NCI-H748 (cell line): ENCODE results near the gene EPB41.
A peak's percentile ranks its signal among the peaks of the same experiment; 100 is the strongest.

Experiments
- DNase-seq: peaks from one replicate; lab custom pipeline; 2025; ENCODE audit not compliant: unreplicated experiment; lab: John Stamatoyannopoulos, UW

The EPB41 gene

DNA sequence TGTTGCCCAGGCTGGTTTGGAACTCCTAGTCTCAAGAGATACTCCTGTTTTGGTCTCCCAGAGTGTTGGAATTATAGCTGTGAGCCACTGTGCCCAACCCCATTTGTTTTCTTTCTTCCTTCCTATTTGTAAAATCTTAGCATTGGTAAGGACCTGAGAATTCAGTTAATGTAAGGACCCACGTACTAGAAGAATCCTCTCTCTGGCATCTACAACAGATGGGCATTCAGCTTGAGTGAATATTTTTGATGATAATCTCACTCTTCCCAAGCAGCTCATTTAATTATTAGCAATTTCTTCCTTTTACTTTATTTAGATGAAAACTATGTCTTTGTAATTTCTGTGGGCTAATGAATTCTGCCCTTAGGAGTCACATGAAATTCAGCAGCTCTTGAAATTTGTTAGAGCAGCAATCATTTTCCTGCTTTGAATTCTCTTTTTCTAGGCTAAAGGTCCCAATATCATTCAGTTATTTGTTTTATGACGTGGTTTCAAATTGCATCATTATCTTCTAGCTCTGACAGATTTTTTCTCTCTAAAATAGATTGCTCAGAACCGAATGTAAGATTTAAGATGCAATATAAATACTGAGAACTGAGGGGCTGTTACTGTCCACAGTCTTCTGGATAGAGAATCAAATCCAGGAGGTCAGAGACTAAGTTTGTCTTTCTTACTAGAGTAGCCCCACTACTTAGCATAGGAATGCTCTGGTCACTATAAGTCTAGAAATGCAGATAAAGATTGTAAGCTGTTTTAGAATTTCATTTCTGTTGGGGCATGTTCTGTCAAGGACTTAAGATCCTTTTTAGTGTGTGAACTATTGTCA, 59.4 kb downstream of the EPB41 start:
- no peak for DNase-seq

DNA sequence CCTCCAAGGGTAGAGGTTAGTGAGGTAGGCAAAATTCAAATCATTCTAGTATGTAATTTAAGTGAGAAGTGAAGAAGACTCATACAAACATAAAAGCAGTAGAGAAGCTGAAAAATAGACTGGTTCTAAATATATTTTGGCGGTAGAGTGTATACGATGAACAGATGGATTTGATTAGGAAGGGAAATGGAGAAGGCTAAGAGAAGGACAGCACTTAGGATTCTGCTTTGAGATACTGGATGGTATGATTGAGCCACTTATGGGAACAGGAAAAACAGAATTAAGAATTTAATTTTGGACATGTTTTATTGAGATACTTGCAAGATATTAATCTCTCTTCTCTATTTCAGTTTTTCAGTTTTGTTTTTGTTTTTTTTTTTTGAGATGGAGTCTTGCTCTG, 60.1 kb downstream of the EPB41 start:
- DNase-seq = no peak

DNA sequence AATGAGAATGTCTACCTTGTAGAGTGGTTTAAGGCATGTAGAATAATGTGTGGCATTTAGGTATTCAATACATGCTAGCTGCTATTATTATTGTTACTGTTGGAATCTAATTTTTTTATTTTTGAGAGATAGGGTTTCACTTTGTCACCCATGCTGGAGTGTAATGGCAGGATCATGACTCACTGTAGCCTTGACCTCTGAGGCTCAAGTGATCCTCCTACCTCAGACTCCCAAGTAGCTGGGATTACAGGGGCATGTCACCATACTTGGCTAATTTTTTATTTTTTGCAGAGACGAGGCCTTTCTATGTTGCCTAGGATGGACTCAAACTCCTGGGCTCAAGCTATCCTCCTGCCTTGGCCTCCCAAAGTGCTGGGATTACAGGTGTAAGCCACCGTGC, 61.9 kb downstream of the EPB41 start:
- no peak for DNase-seq

DNA sequence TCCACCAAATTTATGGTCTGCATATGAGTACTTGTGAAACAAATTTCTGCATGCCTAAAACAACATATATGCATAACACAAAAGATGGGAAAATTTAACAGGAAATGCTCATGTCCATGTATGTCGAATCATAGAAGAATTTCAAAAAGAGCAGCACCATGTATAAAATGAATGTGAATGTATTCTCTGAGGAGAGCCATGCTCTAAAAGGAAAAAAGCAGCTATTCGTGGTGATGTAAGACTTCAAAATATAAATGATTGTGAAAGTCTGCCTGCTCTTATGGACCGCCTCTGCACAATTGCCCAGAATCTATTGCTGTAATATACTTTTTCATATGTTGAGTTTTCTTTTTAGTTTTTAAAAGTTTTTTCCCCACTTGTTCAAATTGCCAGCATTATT, 66.8 kb downstream of the EPB41 start:
- DNase-seq = no peak

DNA sequence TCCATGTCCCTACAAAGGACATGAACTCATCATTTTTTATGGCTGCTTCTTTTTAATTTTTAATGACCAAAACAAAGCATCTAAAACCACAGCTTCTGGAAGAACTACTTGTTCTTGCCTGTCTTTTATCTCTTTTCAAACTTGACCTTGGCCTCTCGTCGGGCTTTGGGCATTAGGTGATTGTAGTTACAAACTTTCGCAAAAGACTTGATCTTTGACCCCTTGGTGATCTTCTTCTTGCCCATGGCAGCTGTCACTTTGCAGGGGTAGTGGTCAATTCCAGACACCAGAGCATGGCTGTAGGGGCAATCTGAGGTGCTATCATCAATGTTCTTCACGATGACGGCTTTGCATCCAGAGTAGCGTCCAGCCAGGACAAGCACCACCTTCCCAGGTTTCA, 67.8 kb downstream of the EPB41 start:
- no peak for DNase-seq

DNA sequence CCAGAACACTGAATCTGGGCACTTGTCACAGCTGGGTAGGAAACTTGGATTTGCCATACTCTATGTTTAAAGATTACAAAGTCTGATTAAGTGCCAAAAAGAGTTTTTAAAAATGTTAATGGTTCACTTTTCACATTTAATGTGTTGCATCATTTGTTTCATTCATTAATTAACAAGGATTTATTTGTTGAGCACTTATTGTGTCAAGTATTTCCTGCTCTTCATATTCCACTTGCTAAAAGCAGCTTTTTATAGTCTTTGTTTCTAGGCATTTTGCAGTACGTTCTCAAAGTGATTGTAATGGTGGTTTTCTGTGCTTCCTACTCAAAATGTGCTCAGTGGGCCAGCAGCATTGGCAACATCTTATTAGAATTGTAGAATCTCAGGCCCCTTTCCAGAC, 68.7 kb downstream of the EPB41 start:
- no peak for DNase-seq

DNA sequence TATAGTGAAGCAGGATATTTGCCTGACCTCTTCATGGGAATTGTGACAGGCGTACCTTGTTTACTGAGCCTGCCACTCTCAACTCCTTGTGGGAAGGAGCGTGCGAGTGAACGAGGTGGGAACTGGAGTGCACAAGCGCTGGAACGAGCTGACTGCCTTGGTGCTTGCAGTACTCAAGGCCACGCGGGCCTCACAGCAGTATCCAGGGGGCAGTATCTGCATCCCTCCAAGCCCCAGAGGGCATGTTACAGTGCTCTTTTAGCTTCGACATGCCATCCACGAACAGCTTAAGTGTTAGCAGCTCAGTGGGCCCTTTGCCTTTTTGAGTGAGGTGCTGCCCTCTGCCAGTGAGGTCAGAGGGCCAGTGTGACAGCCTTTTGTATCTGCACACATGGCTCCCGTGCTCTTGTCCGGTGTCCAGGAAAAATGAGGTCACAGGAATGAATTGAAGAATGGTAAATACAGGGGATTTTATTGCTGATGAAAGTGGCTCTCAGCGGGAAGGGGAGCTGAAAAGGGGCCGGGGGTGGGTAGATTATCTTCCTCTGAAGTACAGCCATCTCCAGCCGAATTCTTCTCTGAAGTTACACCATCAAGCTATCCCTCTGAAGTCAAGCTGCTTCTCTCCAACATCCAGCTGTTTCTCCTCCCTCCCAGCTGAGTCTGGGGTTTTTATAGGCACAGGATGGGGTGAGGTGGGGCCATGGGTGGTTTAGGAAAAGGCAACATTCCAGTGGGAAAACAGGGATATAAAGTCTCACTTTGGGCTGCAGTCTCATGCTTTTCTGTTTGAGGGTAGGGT, 69.3 kb downstream of the EPB41 start:
- DNase-seq = no peak

DNA sequence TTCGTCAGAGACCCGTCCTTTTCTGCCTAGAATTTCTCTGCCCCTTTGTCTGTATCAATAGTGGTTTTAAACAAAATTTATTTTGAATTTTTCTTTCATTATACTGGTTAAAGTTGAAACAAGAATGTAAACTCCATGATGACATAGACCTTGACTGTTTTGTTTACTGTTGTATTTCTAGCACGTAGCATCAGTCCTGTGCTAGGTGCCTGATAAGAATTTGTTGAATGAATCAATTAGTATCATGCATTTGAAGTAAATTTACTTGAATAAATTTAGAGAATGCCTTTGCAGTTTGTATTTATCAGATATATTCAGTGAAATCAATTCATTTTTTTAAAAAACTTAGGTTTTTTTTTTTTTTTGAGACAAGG, 69.9 kb downstream of the EPB41 start:
- no peak for DNase-seq

DNA sequence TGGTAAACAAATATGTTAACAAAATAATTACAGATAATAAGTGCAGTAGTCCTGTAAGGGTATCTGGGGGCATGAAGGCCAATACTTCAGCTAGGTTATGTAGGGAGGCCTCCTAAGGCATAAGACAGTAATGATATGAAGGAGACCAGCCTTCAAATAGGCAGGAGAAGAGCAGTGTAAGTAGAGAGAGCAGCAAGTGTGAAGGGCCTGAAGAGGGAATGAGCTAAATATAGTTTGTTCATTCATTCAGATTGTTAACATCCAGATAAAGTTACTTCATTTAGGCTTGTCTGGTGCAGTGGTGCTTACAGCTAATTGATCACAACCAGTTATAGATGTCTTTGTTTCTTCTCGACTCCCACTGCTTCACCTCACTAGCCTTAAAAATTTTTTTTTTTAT, 71.1 kb downstream of the EPB41 start:
- no peak for DNase-seq

DNA sequence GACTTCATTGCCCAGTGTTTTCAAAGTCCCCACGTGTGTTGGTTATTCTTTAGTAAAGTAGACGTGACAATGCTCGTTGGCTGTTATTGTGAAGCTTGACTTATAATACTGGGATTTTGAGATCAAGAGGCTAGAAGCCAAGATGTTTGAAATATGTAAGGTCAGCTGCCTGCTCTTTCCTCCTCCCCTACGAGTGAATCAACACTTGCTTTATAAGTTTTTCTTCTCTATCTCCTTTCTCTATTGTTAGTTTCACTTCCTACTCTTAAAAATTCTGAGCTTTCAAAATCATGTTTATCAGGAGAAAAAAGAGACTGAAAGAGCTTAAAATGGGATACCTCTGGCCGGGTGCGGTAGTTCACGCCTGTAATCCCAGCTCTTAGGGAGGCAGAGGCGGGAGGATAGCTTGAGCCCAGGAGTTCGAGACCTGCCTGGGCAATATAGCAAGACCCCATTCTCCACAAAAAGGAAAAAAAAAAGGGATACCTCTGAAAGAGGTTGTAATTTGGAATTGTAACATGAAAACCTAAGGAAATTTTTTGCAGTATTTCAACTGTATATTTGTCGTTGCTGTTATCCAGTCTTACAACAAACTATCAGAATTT, 72.0 kb downstream of the EPB41 start:
- DNase-seq = no peak

DNA sequence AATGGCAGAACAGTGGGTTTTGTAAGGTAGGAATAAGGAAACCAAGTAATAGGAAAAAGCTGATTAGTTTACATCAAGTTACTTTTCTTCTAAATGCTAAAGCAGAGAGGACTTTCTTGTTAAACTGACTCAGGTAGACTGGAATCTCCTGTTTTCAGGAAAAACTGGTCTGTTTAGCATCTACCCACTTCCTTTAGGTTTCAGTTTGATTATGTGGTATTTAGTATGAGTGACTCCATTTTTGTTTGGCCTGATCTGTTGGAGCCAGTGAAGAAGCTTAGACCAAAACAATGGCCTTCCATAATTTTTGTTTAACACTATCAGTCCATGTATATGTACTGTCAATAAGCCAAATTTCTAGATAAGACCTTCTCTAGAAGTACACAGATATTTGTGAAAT, 88.4 kb downstream of the EPB41 start:
- DNase-seq = no peak

DNA sequence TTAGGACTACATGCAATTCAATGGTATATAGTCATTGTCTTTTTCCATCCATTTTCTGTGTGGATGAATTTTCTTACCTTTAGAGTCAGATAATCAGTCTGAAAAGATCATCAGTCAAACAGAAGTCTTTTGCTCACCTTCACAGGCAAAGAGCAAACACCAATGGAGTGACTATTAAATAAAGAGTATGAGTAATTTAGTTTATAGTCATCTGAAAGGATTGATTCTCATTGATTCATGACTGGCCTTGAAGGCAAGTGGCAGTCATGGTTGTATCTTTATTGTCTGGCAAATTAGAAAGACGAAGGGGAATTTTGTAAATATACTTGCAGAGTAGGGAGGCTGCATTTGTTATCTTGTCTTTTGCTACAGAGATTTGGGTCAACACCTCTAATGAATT, 89.9 kb downstream of the EPB41 start:
- DNase-seq = no peak

DNA sequence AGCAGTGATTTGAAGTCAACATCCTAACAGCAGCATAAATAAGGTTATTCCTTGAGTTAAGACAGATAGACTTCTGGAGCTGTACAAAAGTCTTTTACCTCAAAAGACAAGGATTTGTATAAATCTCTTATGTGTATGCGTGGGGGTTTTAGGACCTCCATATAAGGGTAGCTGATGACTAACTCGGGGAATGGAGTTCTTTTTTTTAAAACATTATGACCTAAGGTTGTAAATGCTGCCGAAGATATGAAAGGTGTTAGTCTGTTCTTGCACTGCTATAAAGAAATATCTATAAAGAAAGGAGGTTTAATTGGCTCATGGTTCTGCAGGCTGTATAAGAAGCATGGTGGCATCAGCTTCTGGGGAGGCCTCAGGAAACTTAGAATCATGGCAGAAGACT, 90.4 kb downstream of the EPB41 start:
- no peak for DNase-seq

DNA sequence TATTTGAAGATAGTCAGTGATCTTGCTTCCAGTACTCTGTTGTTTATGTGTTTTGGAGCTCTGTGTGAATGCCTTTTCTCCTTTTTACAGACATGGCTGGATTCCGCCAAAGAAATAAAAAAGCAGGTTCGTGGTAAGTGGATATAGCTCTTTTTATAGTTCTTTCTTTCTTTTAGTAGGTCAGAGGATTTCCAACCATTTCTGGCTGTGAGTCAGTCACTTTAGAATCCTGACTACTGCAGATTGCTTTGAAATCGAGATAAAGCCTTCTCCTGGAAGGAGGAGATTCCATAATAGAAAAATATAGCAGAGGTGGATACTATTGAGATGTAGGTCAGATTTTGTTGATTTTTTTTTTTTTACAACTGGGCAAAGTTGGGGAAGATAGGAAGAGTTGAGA, 97.4 kb downstream of the EPB41 start:
- no peak for DNase-seq

DNA sequence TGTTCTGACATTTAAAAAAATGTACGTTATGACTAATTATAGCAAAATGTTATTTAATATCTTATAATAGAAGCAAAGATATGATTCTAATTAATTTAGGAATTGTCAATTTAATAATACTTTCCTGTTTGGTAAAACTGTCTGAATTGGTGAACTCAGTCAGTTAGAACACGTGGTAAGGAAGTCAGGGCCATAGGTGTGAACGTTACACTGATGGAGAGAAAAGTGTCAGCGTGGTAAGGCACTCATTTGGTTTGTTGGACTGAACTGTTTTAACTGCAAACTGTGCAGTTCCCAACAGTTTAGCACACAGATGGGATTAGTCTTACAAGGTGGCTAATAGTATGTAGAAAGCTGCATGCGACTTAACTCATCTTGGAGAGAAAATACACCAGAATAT, 102.9 kb downstream of the EPB41 start:
- DNase-seq = no peak

DNA sequence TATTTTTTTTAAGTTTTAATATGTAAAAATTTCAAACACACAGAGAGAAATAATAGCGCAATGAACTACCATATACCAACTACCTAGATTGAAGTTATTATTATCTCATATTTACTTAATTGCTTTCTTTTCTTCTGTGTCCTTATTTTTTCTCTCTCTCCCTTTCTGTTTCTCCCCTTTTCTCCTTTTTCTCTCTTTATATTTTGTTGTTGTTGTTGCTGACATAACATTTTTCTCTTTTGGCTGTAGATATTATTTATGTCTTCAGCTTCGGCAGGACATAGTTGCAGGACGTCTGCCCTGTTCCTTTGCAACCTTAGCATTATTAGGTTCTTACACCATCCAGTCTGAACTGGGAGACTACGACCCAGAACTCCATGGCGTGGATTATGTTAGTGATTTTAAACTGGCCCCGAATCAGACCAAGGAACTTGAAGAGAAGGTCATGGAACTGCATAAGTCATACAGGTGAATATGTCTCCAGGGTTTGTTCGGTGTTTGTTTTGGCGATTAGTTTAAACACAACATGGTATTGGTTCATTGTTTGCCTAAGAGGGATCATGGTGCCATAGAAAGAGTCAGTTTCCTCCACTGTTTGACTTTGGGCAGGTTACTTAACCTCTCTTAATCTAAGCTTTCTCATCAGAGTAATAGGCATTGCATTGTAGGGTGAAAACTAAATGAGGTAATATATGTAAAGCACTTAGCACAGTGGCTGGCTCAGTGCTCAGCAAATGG, 103.8 kb downstream of the EPB41 start:
- DNase-seq = no peak

DNA sequence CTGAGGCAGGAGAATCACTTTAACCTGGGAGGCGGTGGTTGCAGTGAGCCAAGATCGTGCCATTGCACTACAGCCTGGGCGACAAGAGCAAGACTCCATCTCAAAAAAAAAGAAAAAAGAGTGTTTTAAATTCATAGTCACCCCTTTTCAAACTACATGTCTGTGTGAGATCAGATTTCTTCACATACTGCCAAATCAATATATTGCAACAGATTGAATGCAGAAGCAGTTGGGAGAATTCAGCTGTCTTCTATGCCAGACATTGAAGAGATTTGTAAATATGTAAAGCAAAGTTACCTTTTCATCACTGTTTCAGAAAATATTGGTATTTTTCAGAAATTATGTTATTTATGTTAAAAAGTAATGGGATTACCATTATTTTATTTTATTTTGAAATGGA, 108.3 kb downstream of the EPB41 start:
- DNase-seq = no peak

DNA sequence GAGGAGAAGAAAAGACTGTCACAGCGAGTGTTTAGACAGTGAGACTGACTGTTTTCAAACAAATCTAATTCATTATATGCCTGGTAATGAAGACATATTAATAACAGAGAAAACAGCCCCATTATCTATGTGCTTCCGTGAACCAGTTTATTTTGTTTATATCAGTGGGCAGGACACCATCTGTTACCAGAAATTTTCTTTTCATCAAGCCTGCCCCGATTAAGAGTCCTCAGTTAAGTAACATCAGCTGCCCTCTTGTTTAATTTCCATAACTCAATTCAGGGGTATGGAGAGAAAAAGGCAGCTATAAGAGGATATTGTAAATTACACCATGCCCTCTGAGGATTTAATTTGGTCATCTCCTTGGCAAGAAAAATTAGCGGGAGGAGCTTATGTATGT, 115.3 kb downstream of the EPB41 start:
- peak; percentile 62 for DNase-seq

DNA sequence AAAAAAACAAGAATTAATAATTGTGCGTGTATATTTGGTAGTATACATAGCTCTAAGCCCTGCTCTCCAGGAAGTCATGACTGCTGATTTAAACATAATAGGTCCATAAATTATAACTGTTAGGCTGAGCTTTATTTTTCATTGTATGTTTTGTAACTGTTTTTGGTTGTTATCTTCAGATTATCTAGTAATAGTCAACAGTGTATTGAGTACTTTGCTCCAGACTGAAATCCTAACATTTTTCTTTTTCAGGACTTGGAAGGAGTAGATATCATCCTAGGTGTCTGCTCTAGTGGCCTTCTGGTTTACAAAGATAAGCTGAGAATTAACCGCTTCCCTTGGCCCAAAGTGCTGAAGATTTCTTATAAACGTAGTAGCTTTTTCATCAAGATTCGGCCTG, 118.5 kb downstream of the EPB41 start:
- DNase-seq = no peak

DNA sequence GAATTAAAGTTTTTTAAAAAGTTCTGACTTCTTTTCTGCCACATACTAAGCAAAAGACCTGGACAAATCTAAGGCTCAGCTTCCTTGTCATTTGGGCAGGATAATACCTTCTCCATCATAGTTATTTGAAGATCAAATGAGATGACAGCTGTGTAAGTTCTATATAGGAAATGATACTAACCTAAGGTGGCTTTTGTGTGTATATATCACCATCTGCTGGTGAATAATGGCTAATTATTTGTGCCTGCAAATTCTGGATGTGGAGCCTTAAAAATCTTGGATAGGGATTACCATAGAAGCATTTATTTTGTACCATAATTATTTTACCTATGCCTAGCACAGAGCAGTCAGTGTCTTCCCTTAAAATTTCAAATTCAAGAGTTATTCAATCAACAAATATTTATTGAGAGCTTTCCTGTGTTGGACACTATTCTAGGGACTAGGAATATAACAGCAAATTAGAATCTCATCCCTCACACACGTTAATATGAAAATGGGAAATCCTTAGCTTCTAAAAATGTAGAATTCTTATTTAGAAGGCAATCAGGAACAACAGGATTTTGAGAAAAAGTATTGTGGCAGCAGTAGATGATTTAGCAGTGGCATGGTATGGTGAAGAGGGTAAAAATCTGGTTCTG, 119.6 kb downstream of the EPB41 start:
- peak; percentile 52 for DNase-seq
